Esophagus (tissue), 2 donors: Measurements from ENCODE around the gene CPSF4L. TPM values are rescaled to one million over a fixed set of nuclear protein-coding genes. Genes with fewer than 3 reads are reported as not detected.
"Not testable (repeated sequence)": the region's sequence is repeated elsewhere in the genome, so short reads cannot be mapped to it uniquely, and the experiment has no call there.

ENCODE experiments used
- H3K27ac ChIP-seq, 2 donors: one replicate each; pipeline ENCODE4 v1.5.1; 2013; ENCODE audit warnings: low read depth in 2 of 2, mild to moderate bottlenecking in 2 of 2, inconsistent platforms in 1 of 2, low read length in 1 of 2, moderate library complexity in 1 of 2
- H3K27me3 ChIP-seq, 2 donors: one replicate each; pipeline ENCODE4 v1.6.1; 2013; ENCODE audit warnings: low read length in 2 of 2, control low read depth in 1 of 2, mild to moderate bottlenecking in 1 of 2; ENCODE audit not compliant: insufficient read depth in 2 of 2, control insufficient read depth in 1 of 2
- H3K36me3 ChIP-seq, 2 donors: one replicate each; pipeline ENCODE4 v1.6.1; 2013; ENCODE audit warnings: low read length in 1 of 2; ENCODE audit not compliant: control insufficient read depth in 2 of 2, insufficient read depth in 2 of 2
- H3K4me1 ChIP-seq, 2 donors: one replicate each; pipeline ENCODE4 v1.6.1; 2013; ENCODE audit warnings: low read length in 1 of 2; ENCODE audit not compliant: control insufficient read depth in 2 of 2, insufficient read depth in 2 of 2
- H3K4me3 ChIP-seq, 2 donors: one replicate each; pipeline ENCODE4 v1.5.1; 2013; ENCODE audit warnings: low read length in 2 of 2, mild to moderate bottlenecking in 2 of 2, low read depth in 1 of 2, moderate library complexity in 1 of 2
- H3K9me3 ChIP-seq, 2 donors: one replicate each; pipeline ENCODE4 v1.6.1; 2013; ENCODE audit warnings: mild to moderate bottlenecking in 2 of 2, low read depth in 1 of 2, low read length in 1 of 2, moderate library complexity in 1 of 2; ENCODE audit not compliant: control insufficient read depth in 2 of 2, insufficient read depth in 1 of 2
- WGBS, 2 donors: extraction: QIAGEN DNeasy Blood & Tissue Kit; methylation state at CpG; one replicate each; pipeline ENCODE4 v1.1.7; 2013; 5-methylcytosine and 5-hydroxymethylcytosine counted together
- polyA plus RNA-seq, 2 donors: library from polyadenylated mRNA; stranded (reverse); fragments of 200-250 nt; gene quantifications; one replicate each; pipeline ENCODE4 v1.2.3, GENCODE V29; 2013
- donor health status: healthy with polysubstance abuse.
- donor health status: Bipolar disorder and iron deficiency.

The CPSF4L gene
- polyA plus RNA-seq, 2 donors = not detected

DNA sequence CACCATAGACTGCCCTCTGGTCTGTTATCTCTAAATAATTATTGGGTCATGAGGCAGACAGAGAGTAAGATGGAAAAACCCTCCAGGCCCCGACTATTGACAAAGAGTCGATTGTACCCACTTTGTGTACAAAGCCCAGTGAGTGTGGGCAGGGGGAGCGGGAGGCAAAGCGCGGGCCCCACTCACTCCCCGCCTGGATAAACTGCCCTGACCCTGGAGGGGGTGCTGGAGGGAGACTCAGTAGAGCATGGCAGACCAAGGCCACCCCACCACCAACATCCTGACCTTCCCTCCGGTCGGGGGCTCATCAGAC is 11.2 kb upstream of the CPSF4L start:
- H3K27me3 ChIP-seq = no peaks in the 10 kb centered on the region
- WGBS, 2 donors = 79 to 83% methylated on average over 8 of the region's 8 CpGs
- H3K36me3 ChIP-seq = no peaks in the 10 kb centered on the region
- no peak overlapping the region for H3K27ac ChIP-seq
- H3K4me1 ChIP-seq = peaks cover 0 to under 1% of the 10 kb centered on the region in 2 donors
- no peak overlapping the region for H3K4me3 ChIP-seq
- H3K9me3 ChIP-seq = no peaks in the 10 kb centered on the region

DNA sequence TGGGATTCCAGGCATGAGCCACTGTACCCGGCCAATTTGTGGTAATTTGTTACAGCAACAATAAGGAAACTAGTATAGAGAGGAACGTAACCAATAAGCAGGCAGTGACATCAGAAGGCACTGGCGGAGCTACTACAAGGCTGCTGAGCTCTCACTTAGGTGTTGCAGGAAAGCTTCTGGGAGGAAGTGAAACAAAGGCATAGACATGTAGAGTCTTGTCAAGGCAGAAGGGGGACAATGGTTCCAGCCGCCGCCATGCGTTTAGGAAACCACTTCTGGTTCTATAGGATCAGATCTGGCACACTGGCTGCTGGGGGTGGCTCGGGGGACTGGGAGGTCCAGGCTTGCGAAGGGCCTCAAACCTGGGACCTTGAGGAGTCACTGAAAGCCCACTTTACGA is 9.4 kb upstream of the CPSF4L start:
- H3K4me3 ChIP-seq = no peak overlapping the region
- H3K27me3 ChIP-seq = no peaks in the 10 kb centered on the region
- H3K4me1 ChIP-seq = peaks cover 0 to 2% of the 10 kb centered on the region in 2 donors
- H3K9me3 ChIP-seq = no peaks in the 10 kb centered on the region
- 62 to 77% methylated on average over 9 of the region's 9 CpGs for WGBS, 2 donors
- no peak overlapping the region for H3K27ac ChIP-seq
- no peaks in the 10 kb centered on the region for H3K36me3 ChIP-seq

DNA sequence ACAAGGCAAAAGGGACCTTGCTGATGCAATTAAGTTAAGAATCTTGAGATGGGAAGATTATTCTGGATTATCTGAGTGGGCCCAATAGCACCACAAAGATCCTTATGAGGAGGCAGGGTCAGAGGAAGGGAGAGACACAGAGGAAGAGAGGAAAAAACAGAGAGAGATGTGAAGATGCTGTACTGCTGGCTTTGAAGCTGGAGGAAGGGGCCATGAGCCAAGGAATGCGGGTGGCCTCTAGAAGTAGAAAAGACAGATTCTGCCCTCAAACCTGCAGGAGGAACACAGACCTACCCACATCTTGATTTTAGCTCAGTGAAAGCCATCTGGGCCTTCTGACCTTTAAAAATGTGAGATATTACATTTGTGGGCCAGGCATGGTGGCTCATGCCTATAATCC is 8.1 kb upstream of the CPSF4L start:
- 0 to 94% methylated on average over 1 of the region's 1 CpG for WGBS, 2 donors
- Histone ChIP-seq H3K27ac (no peak overlapping the region), H3K4me3 (no peak overlapping the region), H3K4me1 (peaks cover 0 to 2% of the 10 kb centered on the region in 2 donors), H3K9me3 (no peaks in the 10 kb centered on the region), H3K36me3 (no peaks in the 10 kb centered on the region), H3K27me3 (no peaks in the 10 kb centered on the region)

GRCh38 chr17:73269329-73269615 is 7.6 kb upstream of the CPSF4L start:
- Histone ChIP-seq H3K27ac (no peak overlapping the region), H3K27me3 (no peaks in the 10 kb centered on the region), H3K36me3 (no peaks in the 10 kb centered on the region), H3K4me3 (no peak overlapping the region), H3K4me1 (peaks cover 0 to 2% of the 10 kb centered on the region in 2 donors), H3K9me3 (no peaks in the 10 kb centered on the region)

- Histone ChIP-seq H3K4me3 (no peak overlapping the region), H3K36me3 (no peaks in the 10 kb centered on the region), H3K27me3 (no peaks in the 10 kb centered on the region), H3K27ac (no peak overlapping the region), H3K9me3 (no peaks in the 10 kb centered on the region), H3K4me1 (peaks cover 0 to 2% of the 10 kb centered on the region in 2 donors)
- 77 to 88% methylated on average over 9 of the region's 9 CpGs for WGBS, 2 donors
Measured at GRCh38 chr17:73268582-73269328, 7.1 kb upstream of the CPSF4L start.

GRCh38 chr17:73267648-73268537 is 6.2 kb upstream of the CPSF4L start:
- WGBS, 2 donors = 68 to 73% methylated on average over 11 of the region's 11 CpGs
- H3K27ac ChIP-seq = no peak overlapping the region
- H3K36me3 ChIP-seq = no peaks in the 10 kb centered on the region
- no peaks in the 10 kb centered on the region for H3K9me3 ChIP-seq
- H3K4me3 ChIP-seq = no peak overlapping the region
- H3K27me3 ChIP-seq = no peaks in the 10 kb centered on the region
- H3K4me1 ChIP-seq = peaks cover 0 to 2% of the 10 kb centered on the region in 2 donors

DNA sequence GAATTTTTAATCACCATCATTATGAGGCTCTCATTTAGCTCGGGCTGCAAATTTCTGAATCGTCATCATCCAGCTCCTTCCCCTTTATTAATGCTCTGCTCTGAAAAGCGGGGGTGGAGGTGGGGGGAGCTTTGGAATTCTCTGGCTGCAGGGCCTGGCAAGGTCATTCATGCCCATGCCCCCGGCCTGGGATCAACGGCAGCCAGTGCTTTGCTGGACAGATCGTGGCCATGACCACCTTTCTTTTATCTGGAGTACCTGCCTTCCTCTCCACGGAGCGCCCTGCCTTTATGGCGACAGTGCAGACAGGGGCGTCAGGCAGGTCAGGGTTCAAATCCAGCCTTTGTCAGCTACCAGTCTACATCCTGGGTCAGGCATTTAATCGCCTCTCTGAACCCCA is 5.1 kb upstream of the CPSF4L start:
- 81 to 89% methylated on average over 11 of the region's 11 CpGs for WGBS, 2 donors
- no peaks in the 10 kb centered on the region for H3K9me3 ChIP-seq
- H3K4me3 ChIP-seq = no peak overlapping the region
- peaks cover 0 to 5% of the 10 kb centered on the region in 2 donors for H3K4me1 ChIP-seq
- H3K27ac ChIP-seq = no peak overlapping the region
- no peaks in the 10 kb centered on the region for H3K27me3 ChIP-seq
- H3K36me3 ChIP-seq = no peaks in the 10 kb centered on the region

DNA sequence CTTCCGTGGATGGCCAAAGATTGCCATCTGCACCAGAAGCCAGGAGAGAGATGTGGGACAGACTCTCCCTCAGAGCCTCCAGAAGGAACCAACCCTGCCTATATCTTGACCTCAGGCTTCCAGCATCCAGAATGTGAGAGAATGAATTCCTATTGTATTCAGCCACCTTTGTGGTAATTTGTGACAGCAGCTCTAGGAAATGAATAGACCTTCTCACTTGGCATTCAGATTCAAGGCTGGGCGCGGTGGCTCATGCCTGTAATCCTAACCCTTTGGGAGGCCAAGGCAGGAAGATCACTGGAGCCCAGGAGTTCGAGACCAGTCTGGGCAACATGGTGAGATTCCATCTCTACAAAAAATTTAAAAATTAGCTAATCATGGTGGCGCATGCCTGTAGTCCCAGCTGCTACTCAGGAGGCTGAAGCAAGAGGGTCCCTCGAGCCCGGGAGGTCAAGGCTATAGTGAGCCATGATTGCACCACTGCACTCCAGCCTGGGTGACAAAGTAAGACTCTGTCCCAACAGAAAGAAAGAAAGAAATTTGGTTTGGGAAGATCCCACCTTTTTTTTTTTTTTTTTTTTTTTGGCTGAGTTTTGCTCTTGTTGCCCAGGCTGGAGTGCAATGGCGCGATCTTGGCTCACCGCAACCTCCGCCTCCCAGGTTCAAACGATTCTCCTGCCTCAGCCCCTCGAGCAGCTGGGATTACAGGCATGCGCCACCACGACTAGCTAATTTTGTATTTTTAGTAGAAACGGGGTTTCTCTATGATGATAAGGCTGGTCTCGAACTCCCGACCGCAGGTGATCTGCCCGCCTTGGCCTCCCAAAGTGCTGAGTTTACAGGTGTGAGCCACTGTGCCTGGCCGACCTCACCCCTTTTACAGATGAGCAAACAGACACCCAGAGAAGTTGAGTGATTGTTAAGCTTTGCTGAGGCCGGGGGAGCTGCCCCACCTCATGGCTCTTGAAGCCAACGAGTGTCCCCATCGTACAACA is 4.3 kb upstream of the CPSF4L start:
- 89 to 91% methylated on average over 24 of the region's 24 CpGs for whole genome bisulfite sequencing, 2 donors
- no peaks in the 10 kb centered on the region for H3K36me3 ChIP-seq
- H3K4me3 ChIP-seq = no peak overlapping the region
- no peak overlapping the region for H3K27ac ChIP-seq
- no peaks in the 10 kb centered on the region for H3K9me3 ChIP-seq
- H3K27me3 ChIP-seq = no peaks in the 10 kb centered on the region
- H3K4me1 ChIP-seq = peaks cover 0 to 5% of the 10 kb centered on the region in 2 donors

GRCh38 chr17:73264448-73264847 is 2.8 kb upstream of the CPSF4L start:
- H3K27me3 ChIP-seq, H3K27ac ChIP-seq, H3K36me3 ChIP-seq, H3K4me1 ChIP-seq, H3K9me3 ChIP-seq, H3K4me3 ChIP-seq: not testable (repeated sequence)
- 69 to 71% methylated on average over 2 of the region's 2 CpGs for WGBS, 2 donors
